GM12801 (cell line): Measurements from ENCODE around the gene CCDC40.

Source experiments
- CTCF ChIP-seq: IDR thresholded peaks from one replicate; pipeline ENCODE4 v1.5.1; 2011; ENCODE audit warnings: control low read depth; ENCODE audit not compliant: insufficient read length; ENCODE audit errors: extremely low read depth

Gene CCDC40

GRCh38 chr17:80035937-80036714 lies at the start of gene CCDC40:
Gene CCDC40, plus strand, starts transcription at chr17:80036642. Its CDS starts 21 bp downstream, at chr17:80036663.
- no peak for TF ChIP-seq CTCF

GRCh38 chr17:79987187-79987934 lies 49.1 kb upstream of the CCDC40 start:
- no peak for TF ChIP-seq CTCF

- TF ChIP-seq CTCF: no peak
Observed at GRCh38 chr17:79987935-79988184, 48.6 kb upstream of the CCDC40 start.

GRCh38 chr17:79988185-79988971 lies 48.1 kb upstream of the CCDC40 start:
- no peak for TF ChIP-seq CTCF

- no peak for TF ChIP-seq CTCF
Observed at GRCh38 chr17:79989106-79989835, 47.2 kb upstream of the CCDC40 start.

- TF ChIP-seq CTCF: no peak
Observed at GRCh38 chr17:79990051-79990592, 46.3 kb upstream of the CCDC40 start.
